ENCODE data around the gene WASHC2A.
"Not testable (repeated sequence)": the region's sequence is repeated elsewhere in the genome, so short reads cannot be mapped to it uniquely, and the experiment has no call there.

DNA sequence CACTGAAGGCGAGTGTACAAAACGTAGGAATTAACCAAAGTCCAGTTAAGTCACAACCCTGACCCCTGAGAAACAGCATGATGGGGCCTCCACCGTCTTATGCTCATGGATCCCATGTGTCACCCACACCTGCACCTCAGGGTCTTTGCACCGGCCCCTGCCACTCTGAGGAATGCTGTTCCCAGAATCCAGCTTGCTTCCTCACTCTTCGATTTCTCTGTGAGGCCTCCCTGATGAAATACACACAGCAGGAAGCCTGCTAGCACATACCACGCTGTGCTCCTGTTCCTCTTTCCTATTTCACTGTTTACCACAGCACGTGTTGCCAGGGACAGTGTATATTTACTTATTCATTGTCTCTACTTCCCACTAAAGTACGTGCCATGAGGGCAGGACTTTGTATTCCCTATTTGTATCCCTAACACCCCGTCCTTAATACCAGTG, 33.4 kb downstream of the WASHC2A start:
- TF ChIP-seq, protein P1, sequence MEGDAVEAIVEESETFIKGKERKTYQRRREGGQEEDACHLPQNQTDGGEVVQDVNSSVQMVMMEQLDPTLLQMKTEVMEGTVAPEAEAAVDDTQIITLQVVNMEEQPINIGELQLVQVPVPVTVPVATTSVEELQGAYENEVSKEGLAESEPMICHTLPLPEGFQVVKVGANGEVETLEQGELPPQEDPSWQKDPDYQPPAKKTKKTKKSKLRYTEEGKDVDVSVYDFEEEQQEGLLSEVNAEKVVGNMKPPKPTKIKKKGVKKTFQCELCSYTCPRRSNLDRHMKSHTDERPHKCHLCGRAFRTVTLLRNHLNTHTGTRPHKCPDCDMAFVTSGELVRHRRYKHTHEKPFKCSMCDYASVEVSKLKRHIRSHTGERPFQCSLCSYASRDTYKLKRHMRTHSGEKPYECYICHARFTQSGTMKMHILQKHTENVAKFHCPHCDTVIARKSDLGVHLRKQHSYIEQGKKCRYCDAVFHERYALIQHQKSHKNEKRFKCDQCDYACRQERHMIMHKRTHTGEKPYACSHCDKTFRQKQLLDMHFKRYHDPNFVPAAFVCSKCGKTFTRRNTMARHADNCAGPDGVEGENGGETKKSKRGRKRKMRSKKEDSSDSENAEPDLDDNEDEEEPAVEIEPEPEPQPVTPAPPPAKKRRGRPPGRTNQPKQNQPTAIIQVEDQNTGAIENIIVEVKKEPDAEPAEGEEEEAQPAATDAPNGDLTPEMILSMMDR (conservative IDR thresholded peaks at IDR 0.05; ENCODE audit: low read length), result not testable (repeated sequence)
- not testable (repeated sequence) for TF ChIP-seq EZH2phosphoT487 (IDR thresholded peaks at IDR 0.05; ENCODE audit: borderline replicate concordance)
